NCI-H82 treated with DMSO at 0.1 percent for 48 hours (cell line): ENCODE measurements around the gene TMEM178B.
"Not testable (repeated sequence)": the region's sequence is repeated elsewhere in the genome, so short reads cannot be mapped to it uniquely, and the experiment has no call there.

Experiments used
- DNase-seq: peaks from one replicate; lab custom pipeline; 2025; ENCODE audit not compliant: unreplicated experiment; lab: John Stamatoyannopoulos, UW

Gene TMEM178B

GRCh38 chr7:141377906-141378305 is 304.0 kb downstream of the TMEM178B start:
- DNase-seq = no peak

- DNase-seq = no peak
These were observed 304.5 kb downstream of the TMEM178B start for GRCh38 chr7:141378405-141378804.

- DNase-seq = no peak
These were observed 308.0 kb downstream of the TMEM178B start for GRCh38 chr7:141381794-141382427.

- not testable (repeated sequence) for DNase-seq
These were observed 309.5 kb downstream of the TMEM178B start for GRCh38 chr7:141383356-141383755.

GRCh38 chr7:141386881-141387280 is 313.0 kb downstream of the TMEM178B start:
- DNase-seq = no peak

GRCh38 chr7:141387521-141388217 is 313.8 kb downstream of the TMEM178B start:
- no peak for DNase-seq

- no peak for DNase-seq
These were observed 315.4 kb downstream of the TMEM178B start for GRCh38 chr7:141389140-141389796.

GRCh38 chr7:141390339-141390738 is 316.5 kb downstream of the TMEM178B start:
- DNase-seq = no peak

GRCh38 chr7:141393056-141393455 is 319.2 kb downstream of the TMEM178B start:
- DNase-seq = no peak

- DNase-seq = no peak
These were observed 323.6 kb downstream of the TMEM178B start for GRCh38 chr7:141397236-141398163.

GRCh38 chr7:141400356-141400755 is 326.5 kb downstream of the TMEM178B start:
- no peak for DNase-seq

GRCh38 chr7:141402277-141402996 is 328.6 kb downstream of the TMEM178B start:
- DNase-seq = no peak

GRCh38 chr7:141403846-141404245 is 330.0 kb downstream of the TMEM178B start:
- DNase-seq = not testable (repeated sequence)

GRCh38 chr7:141406347-141406746 is 332.5 kb downstream of the TMEM178B start:
- DNase-seq = no peak

GRCh38 chr7:141407893-141408292 is 334.0 kb downstream of the TMEM178B start:
- no peak for DNase-seq

- DNase-seq = no peak
These were observed 334.6 kb downstream of the TMEM178B start for GRCh38 chr7:141408440-141408839.

- DNase-seq = no peak
These were observed 335.4 kb downstream of the TMEM178B start for GRCh38 chr7:141409219-141409618.

- DNase-seq = no peak
These were observed 336.0 kb downstream of the TMEM178B start for GRCh38 chr7:141409801-141410329.

- no peak for DNase-seq
These were observed 336.6 kb downstream of the TMEM178B start for GRCh38 chr7:141410353-141411000.

- DNase-seq = no peak
These were observed 337.3 kb downstream of the TMEM178B start for GRCh38 chr7:141411133-141411532.
